ENCODE data around the gene RAB44. TPM values are rescaled to one million over a fixed set of nuclear protein-coding genes. Genes with fewer than 3 reads are reported as not detected.

The RAB44 gene
- total RNA-seq, 1 experiment from 2014 or later = not detected

DNA sequence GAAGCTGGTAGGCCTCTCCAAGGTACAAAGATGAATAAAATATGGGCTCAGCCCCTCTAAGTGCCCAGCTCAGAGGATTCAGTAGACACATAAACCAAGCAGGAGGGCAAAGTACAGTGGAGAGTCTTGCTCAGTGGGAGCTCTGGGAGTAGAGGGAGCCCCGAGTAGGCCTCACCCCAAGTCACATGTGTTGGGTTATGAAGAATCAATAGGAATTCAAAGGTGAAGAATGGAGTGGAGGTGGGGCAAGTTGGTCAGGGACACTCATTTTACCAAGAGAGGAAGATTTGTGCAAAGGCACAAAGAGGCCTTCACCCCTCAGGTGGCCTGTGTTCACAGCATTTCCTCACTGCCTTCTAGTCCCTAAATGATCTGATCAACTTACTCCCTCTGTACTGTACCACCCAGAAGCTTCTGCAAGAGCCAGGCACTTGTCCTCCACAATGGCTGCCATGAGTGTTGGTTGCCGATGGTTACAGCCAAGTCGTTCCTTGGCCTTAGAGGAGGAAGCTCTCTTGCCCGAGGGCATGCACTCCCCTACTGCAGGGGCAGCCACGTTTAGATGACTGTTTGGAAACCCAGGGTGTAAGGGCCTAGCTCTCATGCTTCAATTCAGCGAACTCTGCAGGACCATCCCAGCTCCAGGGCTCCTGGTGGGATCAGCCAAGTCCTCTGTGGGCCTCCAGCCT, 25.8 kb upstream of the RAB44 start:
- no TSS peak for BruUV-seq (replicated peaks)
- ChIA-PET CTCF (interaction anchor here (0.6 kb wide), 1 partner anchor 199 kb away, joined by 4 read pairs; no protein-coding TSS in a partner anchor), POLR2A (no interaction called here)
- no peak for DNase-seq (ENCODE audit: low read depth, low spot score)
- TF ChIP-seq, protein P1, sequence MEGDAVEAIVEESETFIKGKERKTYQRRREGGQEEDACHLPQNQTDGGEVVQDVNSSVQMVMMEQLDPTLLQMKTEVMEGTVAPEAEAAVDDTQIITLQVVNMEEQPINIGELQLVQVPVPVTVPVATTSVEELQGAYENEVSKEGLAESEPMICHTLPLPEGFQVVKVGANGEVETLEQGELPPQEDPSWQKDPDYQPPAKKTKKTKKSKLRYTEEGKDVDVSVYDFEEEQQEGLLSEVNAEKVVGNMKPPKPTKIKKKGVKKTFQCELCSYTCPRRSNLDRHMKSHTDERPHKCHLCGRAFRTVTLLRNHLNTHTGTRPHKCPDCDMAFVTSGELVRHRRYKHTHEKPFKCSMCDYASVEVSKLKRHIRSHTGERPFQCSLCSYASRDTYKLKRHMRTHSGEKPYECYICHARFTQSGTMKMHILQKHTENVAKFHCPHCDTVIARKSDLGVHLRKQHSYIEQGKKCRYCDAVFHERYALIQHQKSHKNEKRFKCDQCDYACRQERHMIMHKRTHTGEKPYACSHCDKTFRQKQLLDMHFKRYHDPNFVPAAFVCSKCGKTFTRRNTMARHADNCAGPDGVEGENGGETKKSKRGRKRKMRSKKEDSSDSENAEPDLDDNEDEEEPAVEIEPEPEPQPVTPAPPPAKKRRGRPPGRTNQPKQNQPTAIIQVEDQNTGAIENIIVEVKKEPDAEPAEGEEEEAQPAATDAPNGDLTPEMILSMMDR (IDR thresholded peaks at IDR 0.05) = no peak
- no peak for TF ChIP-seq SIN3A (IDR thresholded peaks at IDR 0.05; ENCODE audit: borderline replicate concordance, insufficient read depth, low read depth, low read length)
- TF ChIP-seq, protein P2, sequence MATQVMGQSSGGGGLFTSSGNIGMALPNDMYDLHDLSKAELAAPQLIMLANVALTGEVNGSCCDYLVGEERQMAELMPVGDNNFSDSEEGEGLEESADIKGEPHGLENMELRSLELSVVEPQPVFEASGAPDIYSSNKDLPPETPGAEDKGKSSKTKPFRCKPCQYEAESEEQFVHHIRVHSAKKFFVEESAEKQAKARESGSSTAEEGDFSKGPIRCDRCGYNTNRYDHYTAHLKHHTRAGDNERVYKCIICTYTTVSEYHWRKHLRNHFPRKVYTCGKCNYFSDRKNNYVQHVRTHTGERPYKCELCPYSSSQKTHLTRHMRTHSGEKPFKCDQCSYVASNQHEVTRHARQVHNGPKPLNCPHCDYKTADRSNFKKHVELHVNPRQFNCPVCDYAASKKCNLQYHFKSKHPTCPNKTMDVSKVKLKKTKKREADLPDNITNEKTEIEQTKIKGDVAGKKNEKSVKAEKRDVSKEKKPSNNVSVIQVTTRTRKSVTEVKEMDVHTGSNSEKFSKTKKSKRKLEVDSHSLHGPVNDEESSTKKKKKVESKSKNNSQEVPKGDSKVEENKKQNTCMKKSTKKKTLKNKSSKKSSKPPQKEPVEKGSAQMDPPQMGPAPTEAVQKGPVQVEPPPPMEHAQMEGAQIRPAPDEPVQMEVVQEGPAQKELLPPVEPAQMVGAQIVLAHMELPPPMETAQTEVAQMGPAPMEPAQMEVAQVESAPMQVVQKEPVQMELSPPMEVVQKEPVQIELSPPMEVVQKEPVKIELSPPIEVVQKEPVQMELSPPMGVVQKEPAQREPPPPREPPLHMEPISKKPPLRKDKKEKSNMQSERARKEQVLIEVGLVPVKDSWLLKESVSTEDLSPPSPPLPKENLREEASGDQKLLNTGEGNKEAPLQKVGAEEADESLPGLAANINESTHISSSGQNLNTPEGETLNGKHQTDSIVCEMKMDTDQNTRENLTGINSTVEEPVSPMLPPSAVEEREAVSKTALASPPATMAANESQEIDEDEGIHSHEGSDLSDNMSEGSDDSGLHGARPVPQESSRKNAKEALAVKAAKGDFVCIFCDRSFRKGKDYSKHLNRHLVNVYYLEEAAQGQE (IDR thresholded peaks at IDR 0.05; ENCODE audit: insufficient read depth in 1 of 2, low read depth in 2 of 2, low read length in 1 of 2) = no peak
- H3K36me3 ChIP-seq (ENCODE audit: control insufficient read depth, insufficient read depth, low read length) = no peaks in the 10 kb centered on the region
- H3K9me3 ChIP-seq (ENCODE audit: control insufficient read depth, insufficient read depth, low read depth, low read length) = no peaks in the 10 kb centered on the region
- in situ Hi-C loops (cut with HindIII; ENCODE audit: low pct_unique_long_range_greater_than_20kb, low sequenced_read_pairs) = no loop called here
- H3K27ac ChIP-seq (ENCODE audit: low read length) = no peak overlapping the region
- no peak for ATAC-seq
- no peaks in the 10 kb centered on the region for H3K27me3 ChIP-seq (ENCODE audit: control insufficient read depth, insufficient read depth, low read length)
- intact Hi-C loops (cut with micrococcal nuclease; ENCODE audit: unreplicated experiment) = no loop called here
- no peak overlapping the region for H3K4me3 ChIP-seq (ENCODE audit: low read depth in 2 of 2, low read length in 2 of 2)
- H3K4me1 ChIP-seq (ENCODE audit: control insufficient read depth, insufficient read depth, low read length) = peaks cover 9% of the 10 kb centered on the region

DNA sequence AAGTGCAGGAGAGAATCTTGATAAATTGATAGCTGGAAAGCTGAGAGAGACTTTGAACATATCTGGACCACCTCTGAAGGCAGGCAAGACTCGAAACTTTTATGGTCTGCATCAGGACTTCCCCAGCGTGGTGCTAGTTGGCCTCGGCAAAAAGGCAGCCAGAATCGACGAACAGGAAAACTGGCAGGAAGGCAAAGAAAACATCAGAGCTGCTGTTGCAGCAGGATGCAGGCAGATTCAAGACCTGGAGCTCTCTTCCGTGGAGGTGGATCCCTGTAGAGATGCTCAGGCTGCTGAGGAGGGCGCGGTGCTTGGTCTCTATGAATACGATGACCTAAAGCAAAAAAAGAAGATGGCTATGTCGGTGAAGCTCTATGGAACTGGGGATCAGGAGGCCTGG, 23.7 kb upstream of the RAB44 start:
- CTCF ChIA-PET = interaction anchor here (0.5 to 0.8 kb wide), 2 partner anchors 8 to 12 kb away, joined by 3 read pairs; no protein-coding TSS in a partner anchor
- Histone ChIP-seq H3K9me3 (ENCODE audit: control insufficient read depth, insufficient read depth, low read depth, low read length) (no peaks in the 10 kb centered on the region), H3K27ac (ENCODE audit: low read length) (no peak overlapping the region), H3K27me3 (ENCODE audit: control insufficient read depth, insufficient read depth, low read length) (no peaks in the 10 kb centered on the region), H3K36me3 (ENCODE audit: control insufficient read depth, insufficient read depth, low read length) (no peaks in the 10 kb centered on the region; the same call in 1 of the 2 replicates), H3K4me1 (ENCODE audit: control insufficient read depth, insufficient read depth, low read length) (peaks cover 16% of the 10 kb centered on the region), H3K4me3 (ENCODE audit: low read depth in 2 of 2, low read length in 2 of 2) (no peak overlapping the region)
- ATAC-seq (no peak), DNase-seq (ENCODE audit: low read depth, low spot score) (no peak)
- POLR2A ChIA-PET = no interaction called here
- intact Hi-C loops (cut with micrococcal nuclease; ENCODE audit: unreplicated experiment) = no loop called here
- TF ChIP-seq POLR2AphosphoS5 (IDR thresholded peaks at IDR 0.05; ENCODE audit: low read depth, low read length) (no peak), TCF7L2 (IDR thresholded peaks at IDR 0.05; ENCODE audit: low read depth, low read length) (no peak), SIN3A (IDR thresholded peaks at IDR 0.05; ENCODE audit: borderline replicate concordance, insufficient read depth, low read depth, low read length) (no peak)
- TF ChIP-seq, protein P2 (IDR thresholded peaks at IDR 0.05; ENCODE audit: insufficient read depth in 1 of 2, low read depth in 2 of 2, low read length in 1 of 2) = no peak
- TF ChIP-seq, protein P1 (IDR thresholded peaks at IDR 0.05) = no peak
- in situ Hi-C loops (cut with HindIII; ENCODE audit: low pct_unique_long_range_greater_than_20kb, low sequenced_read_pairs) = no loop called here
- BruUV-seq (replicated peaks) = no TSS peak
